Naive thymus-derived CD8-positive, alpha-beta T cell (primary cell): ENCODE results near the gene FSD1L. TPM values are rescaled to one million over a fixed set of nuclear protein-coding genes. Genes with fewer than 3 reads are reported as not detected.

Source experiments
- ATAC-seq, 2 donors: fragments of 150-1000 bp; cut with Tn5 transposase in 1 of 2; sonication (Bioruptor Pico), chemical (Tn5 transposase) in 1 of 2; 1 replicate in 1 of 2; 2 replicates in 1 of 2; pipeline ENCODE4 v1.10.0; 2021; ENCODE audit warnings: mild to moderate bottlenecking in 2 of 2, moderate library complexity in 2 of 2
- POLR2A ChIA-PET: fragments of 350-600 bp; sonication (Branson Sonifier 250); formaldehyde crosslinking; loops from one replicate; lab custom pipeline; 2021; ENCODE audit warnings: antibody characterized with exemption; lab: Charles Lee
- DNase-seq, 10 donors: peaks; one replicate each; pipeline versions ENCODE4 v3.0.0 to v3.0.0-alpha.2; 2020 to 2022
- H3K27ac Mint-ChIP-seq, 10 donors: one replicate each; pipeline ENCODE4 v1.8.0; 2020 to 2022; ENCODE audit warnings: mild to moderate bottlenecking in 10 of 10, mixed read lengths in 10 of 10, moderate library complexity in 4 of 10, inconsistent platforms in 1 of 10
- H3K27me3 Mint-ChIP-seq, 5 donors: one replicate each; pipeline ENCODE4 v1.8.0; 2021 to 2022; ENCODE audit warnings: mixed read lengths in 5 of 5
- H3K36me3 Mint-ChIP-seq, 3 donors: one replicate each; pipeline ENCODE4 v1.8.0; 2020 to 2022; ENCODE audit warnings: mixed read lengths in 3 of 3, mild to moderate bottlenecking in 2 of 3, inconsistent platforms in 1 of 3
- H3K4me1 Mint-ChIP-seq, 4 donors: one replicate each; pipeline ENCODE4 v1.8.0; 2021 to 2022; ENCODE audit warnings: mixed read lengths in 4 of 4
- H3K4me3 Mint-ChIP-seq, 10 donors: one replicate each; pipeline ENCODE4 v1.8.0; 2020 to 2022; ENCODE audit warnings: mild to moderate bottlenecking in 10 of 10, mixed read lengths in 10 of 10, moderate library complexity in 6 of 10, inconsistent platforms in 1 of 10
- H3K9me3 Mint-ChIP-seq, 9 donors: one replicate each; pipeline ENCODE4 v1.8.0; 2020 to 2022; ENCODE audit warnings: mixed read lengths in 9 of 9, mild to moderate bottlenecking in 3 of 9, inconsistent platforms in 1 of 9, moderate library complexity in 1 of 9
- polyA plus RNA-seq, 3 donors: library from polyadenylated mRNA; unstranded; fragments of 300-500 nt; fragmentation: Illumina TruSeq; gene quantifications; one replicate each; pipeline ENCODE4 v1.2.3, GENCODE V29; 2021
- total RNA-seq, 8 experiments: library from RNA in 2 of 8; stranded (reverse) in 2 of 8; gene quantifications; one replicate each; pipeline ENCODE4 v1.2.3 and lab custom pipeline; 2021 to 2026

FSD1L gene
- total RNA-seq (under 1 TPM; 0.55 to 0.63 TPM), polyA plus RNA-seq (under 1 TPM in 2 of 3 donors, not detected in 1; 0.08 to 0.24 TPM), total RNA-seq (lab: John Stamatoyannopoulos, UW) (0.21 to 2.9 (median 1.4) reads per million in 6 experiments)

DNA sequence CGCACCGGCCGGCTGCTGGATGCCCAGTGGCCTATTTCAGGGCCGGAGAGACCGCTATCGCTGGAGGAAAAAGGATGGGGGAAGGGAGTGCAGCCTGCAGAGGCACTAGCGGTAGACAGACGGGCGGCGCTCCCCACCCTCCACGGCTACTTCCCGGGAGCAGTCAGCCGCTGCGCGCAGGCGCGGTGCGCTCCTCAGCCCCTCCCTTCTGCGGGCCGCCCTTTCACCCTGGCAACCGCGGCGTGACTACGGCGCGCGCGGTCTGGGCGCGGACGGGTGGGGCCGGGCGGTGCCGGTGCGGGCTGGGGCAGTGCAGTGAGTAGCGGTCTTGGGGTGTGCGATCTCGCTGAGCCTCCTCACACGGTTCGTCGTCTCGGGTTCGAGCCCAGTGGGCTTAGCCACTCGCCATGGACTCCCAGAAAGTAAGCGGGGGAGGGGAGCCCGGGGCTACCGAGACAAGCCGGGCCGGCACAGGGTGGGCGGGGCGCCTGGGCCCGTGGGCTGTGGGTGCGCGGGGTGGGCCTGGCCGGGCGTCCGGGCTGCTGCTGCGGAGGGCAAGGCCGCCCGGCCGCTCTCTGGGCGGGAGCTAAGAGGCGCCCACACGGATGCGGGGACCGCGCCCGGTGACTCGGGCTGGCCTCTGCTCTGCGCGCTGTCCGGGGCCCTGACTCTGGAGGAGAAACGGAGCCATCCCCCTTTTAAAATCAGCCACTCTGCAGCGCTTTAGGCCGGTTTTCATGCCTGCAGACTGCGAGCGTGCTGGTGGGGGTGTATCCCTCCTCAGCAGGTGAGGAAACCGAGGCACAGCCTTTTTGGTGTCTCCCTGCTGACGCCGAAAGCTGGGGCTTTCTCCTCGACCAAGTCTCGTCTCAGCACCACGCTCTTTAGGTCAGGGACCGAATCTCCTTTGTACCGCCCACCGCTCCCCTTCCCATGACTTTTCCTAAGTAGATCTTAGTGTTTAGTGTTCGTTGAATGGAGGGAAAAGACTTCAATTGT lies at the start of gene FSD1L:
Gene FSD1L (plus strand): TSS at position 221 of the 999 bp plus-strand sequence. CDS start 187 bp downstream, at position 408.
- DNase-seq (peak; percentile 51 to 83 (median 65)), ATAC-seq (peak; percentile 85 to 90)
- Mint-ChIP-seq H3K4me3 (peak within 1 kb of the TSS; percentile 81 to 89 (median 85)), H3K27ac (peak within 1 kb of the TSS in 7 of 10 donors; percentile 26 to 79 (median 59)), H3K4me1 (peaks cover 4 to 11% (median 10%) of the 10 kb centered on the region in 4 donors), H3K9me3 (no peaks in the 10 kb centered on the region), H3K27me3 (peaks cover 0 to 4% (median 0%) of the 10 kb centered on the region in 5 donors), H3K36me3 (no peaks in the 10 kb centered on the region)
- POLR2A ChIA-PET = interaction anchor here (0.7 kb wide), 1 partner anchor 585 kb away, joined by 5 read pairs; no protein-coding TSS in a partner anchor

DNA sequence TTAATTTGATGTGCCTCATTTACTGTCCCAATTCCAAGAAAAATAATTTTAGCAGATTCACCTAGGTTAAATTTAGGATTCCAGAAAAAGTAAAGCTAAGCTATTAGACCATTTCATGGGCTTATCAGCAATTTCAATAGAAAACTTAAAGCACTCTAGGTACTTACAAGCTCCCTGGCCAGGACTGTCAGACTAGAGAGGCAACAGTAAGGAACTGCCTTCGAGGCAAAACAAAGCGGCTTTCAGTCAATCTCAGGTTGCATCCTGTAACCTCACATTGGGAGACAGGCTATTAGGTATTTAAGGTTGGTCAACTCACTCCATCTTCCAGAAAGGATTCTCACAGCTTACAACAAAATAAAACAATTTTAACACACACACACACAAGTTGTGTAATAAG lies 48.7 kb upstream of the FSD1L start:
- ATAC-seq (no peak), DNase-seq (no peak)
- POLR2A ChIA-PET = no interaction called here
- Mint-ChIP-seq H3K36me3 (peaks cover 0 to 4% (median 0%) of the 10 kb centered on the region in 3 donors), H3K9me3 (no peaks in the 10 kb centered on the region), H3K27ac (no peak overlapping the region), H3K27me3 (peaks cover 28 to 86% (median 41%) of the 10 kb centered on the region in 5 donors), H3K4me3 (no peak overlapping the region), H3K4me1 (peaks cover 7 to 11% (median 9%) of the 10 kb centered on the region in 4 donors)

DNA sequence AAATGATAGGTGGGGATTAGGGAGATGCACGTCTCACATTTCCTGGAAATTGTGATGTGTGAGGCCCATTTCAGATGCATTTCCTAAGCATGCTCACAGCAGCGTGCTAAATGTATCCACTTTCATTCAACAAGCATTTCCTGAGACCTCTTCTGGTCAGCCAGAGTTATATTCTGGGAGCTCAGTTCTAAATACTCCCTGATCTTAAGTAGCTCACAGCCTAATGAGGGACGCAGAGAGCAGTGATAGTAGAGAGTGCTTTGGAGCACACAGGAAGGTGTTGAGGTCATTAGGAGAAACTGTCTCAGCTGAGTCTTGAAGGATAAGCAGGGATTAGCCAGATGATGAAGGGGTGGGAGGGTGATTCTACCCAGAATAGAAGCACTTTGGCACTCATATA lies 46.2 kb upstream of the FSD1L start:
- DNase-seq (no peak), ATAC-seq (no peak)
- Mint-ChIP-seq H3K36me3 (peaks cover 0 to 4% (median under 1%) of the 10 kb centered on the region in 3 donors), H3K4me3 (no peak overlapping the region), H3K4me1 (peaks cover 22 to 35% (median 31%) of the 10 kb centered on the region in 4 donors), H3K27ac (peak overlapping the region in 1 of 10 donors; percentile 24), H3K27me3 (peaks cover 35 to 74% (median 43%) of the 10 kb centered on the region in 5 donors), H3K9me3 (peaks cover 0 to 4% (median under 1%) of the 10 kb centered on the region in 9 donors)
- POLR2A ChIA-PET = no interaction called here

DNA sequence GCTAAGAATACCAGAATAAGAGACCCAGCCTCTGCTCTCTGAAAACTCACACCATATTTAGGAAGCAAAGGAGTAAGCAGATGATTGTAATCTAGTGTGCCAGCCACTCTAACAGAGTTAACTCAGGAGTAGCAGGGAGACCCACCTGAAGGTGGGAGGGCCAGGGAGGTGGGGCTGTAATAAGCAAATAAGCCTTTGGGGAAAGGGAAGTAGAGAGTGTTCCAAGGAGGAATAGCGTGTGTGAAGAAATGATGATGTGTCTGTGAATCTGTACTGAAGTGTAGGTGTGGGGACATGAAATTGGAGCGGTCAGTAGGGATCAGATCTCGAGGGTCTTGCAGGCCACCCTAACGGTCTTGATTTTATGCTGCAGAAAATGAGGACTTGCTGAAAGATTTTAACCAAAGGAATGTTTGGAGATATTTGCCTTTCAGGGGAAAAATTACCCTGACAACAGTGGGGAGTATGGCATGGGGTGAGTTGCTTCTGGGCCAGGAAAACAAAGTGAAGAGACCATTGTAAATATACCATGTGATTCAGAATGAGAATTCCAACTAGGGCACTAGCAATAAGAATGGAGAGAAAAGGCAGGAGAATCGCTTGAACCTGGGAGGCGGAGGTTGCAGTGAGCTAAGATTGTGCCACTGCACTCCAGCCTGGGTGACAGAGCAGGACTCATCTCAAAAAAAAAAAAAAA lies 44.1 kb upstream of the FSD1L start:
- Mint-ChIP-seq H3K4me1 (peaks cover 25 to 40% (median 31%) of the 10 kb centered on the region in 4 donors), H3K27me3 (peaks cover 32 to 63% (median 47%) of the 10 kb centered on the region in 5 donors), H3K9me3 (peaks cover 0 to 14% (median 6%) of the 10 kb centered on the region in 9 donors), H3K27ac (peak overlapping the region in 2 of 10 donors; percentile 6 to 60), H3K36me3 (peaks cover 0 to 7% (median 0%) of the 10 kb centered on the region in 3 donors), H3K4me3 (peak overlapping the region in 3 of 10 donors; percentile 12 to 58 (median 20))
- no peak for DNase-seq
- POLR2A ChIA-PET = no interaction called here
- no peak for ATAC-seq

DNA sequence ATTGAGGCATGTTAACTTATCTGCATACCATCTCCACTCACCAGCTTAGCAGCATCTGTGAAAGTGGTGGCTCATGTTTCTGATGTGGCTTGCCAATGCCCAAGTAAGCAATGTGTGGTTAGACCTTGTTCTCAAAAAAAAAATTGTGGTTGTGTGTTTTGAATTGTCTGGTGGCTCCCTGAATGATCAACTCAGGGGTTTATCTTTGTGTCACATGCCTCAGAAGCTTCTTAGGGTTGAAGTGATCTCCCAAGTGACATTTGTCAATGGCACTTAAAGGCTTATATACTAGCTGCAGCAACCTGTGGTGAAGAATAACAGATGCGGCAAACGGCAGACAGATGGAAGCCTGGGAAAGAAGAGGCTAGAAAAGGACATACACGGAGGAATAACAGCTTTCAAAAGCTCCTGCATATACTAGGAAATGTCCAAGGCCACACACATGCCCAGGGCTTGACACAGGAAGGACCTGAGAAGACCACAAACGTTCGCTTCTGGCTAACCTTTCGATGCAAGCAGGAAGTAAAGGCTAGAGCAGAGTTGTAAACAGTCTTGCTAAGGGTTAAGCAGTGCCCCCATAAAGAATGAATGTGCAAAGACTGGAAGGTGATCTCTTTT lies 42.2 kb upstream of the FSD1L start:
- peak overlapping the region in 9 of 10 donors; percentile 37 to 96 (median 64) for H3K27ac Mint-ChIP-seq
- peaks cover 0 to 31% (median 10%) of the 10 kb centered on the region in 9 donors for H3K9me3 Mint-ChIP-seq
- DNase-seq = peak in 9 of 10 donors; percentile 25 to 95 (median 80)
- POLR2A ChIA-PET = interaction anchor here (0.6 to 1.8 kb wide), 9 partner anchors 10 to 658 kb away, joined by 3 to 10 read pairs (median 4); partner anchors contain the start of gene SLC44A1
- peaks cover 25 to 40% (median 31%) of the 10 kb centered on the region in 4 donors for H3K4me1 Mint-ChIP-seq
- H3K4me3 Mint-ChIP-seq = peak overlapping the region; percentile 24 to 88 (median 67)
- peaks cover 0 to 17% (median 7%) of the 10 kb centered on the region in 3 donors for H3K36me3 Mint-ChIP-seq
- H3K27me3 Mint-ChIP-seq = peaks cover 39 to 67% (median 49%) of the 10 kb centered on the region in 5 donors
- ATAC-seq = peak; percentile 94 to 96

DNA sequence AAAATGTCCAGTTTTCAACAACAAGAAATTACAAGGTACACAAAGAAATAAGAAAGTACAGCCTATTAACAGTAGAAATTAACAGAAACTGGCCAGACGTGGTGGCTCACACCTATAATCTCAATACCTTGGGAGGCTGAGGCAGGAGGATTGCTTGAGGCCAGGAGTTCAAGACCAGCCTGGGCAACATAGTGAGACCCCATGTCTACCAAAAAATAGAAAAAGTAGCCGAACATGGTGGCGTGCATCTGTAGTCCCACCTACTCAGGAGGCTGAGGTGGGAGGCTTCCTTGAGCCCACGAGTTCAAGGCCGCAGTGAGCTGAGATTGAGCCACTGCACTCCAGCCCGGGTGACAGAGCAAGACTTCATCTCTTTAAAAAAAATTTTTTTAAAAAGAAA lies 41.5 kb upstream of the FSD1L start:
- ATAC-seq (no peak), DNase-seq (no peak)
- Mint-ChIP-seq H3K4me1 (peaks cover 25 to 40% (median 31%) of the 10 kb centered on the region in 4 donors), H3K27ac (no peak overlapping the region), H3K9me3 (peaks cover 0 to 36% (median 10%) of the 10 kb centered on the region in 9 donors), H3K36me3 (peaks cover 0 to 17% (median 8%) of the 10 kb centered on the region in 3 donors), H3K4me3 (peak overlapping the region in 2 of 10 donors; percentile 70 to 78), H3K27me3 (peaks cover 43 to 69% (median 52%) of the 10 kb centered on the region in 5 donors)
- POLR2A ChIA-PET = interaction anchor here (0.7 to 1.8 kb wide), 2 partner anchors 162 to 658 kb away, joined by 4 to 10 read pairs; partner anchors contain the start of gene SLC44A1

DNA sequence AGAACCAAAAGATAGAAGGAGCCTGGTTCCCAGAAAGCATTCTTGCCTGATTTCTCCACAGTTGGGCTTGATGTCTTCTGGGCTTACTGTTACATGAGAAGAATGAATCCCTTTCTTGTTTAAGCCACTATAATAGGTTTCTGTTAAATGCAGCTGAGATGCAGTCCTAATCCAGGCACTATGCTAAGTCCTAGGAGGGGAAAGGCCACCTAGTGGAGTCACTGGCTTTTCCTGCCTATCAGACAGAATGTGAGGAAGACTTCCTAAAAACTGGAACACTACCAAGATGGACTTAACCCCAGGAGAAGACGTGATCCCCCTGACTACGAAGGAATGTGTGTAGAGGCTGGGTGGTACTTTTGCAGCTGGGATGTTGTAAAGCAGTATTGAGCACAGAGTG lies 34.3 kb upstream of the FSD1L start:
- POLR2A ChIA-PET = no interaction called here
- Mint-ChIP-seq H3K4me1 (peaks cover 2 to 9% (median 5%) of the 10 kb centered on the region in 4 donors), H3K4me3 (no peak overlapping the region), H3K27me3 (peaks cover 34 to 58% (median 38%) of the 10 kb centered on the region in 5 donors), H3K9me3 (peaks cover 0 to 32% (median 4%) of the 10 kb centered on the region in 9 donors), H3K27ac (no peak overlapping the region), H3K36me3 (peaks cover 0 to 21% (median 12%) of the 10 kb centered on the region in 3 donors)
- no peak for ATAC-seq
- DNase-seq = no peak

DNA sequence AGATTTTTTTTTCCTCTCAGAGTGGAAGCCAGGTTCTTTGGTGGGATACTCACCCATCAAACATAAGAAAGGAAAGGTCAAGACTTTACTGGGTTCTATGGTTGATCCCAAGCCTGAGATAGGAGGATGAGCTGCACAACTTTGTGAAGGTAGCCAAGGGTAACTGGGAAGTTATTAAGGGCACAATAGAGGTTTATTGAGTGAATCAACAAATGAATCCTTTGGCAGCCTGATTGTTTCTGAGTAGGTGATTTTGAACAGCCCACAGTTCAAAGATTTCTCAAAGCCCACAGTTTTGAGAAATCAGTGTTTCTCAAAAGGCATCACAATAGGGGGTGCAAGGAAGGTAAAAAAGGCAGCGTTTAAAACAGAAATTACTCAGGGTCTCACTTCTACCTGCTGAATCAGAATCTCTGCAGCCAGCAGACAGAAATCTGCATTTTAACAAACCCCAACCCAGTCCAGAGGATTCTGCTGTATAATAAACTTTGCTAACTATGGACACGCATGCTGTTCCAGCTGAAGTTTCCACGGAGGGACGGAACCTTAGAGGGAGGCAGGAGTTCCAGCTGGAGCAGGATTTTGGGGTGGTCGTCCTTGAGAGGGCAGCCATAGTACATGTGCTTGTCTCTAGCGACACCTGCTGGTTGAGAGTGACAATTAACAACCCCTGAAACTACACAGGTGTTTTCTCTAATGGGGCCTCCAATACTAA lies 32.7 kb upstream of the FSD1L start:
- peaks cover 29 to 45% (median 33%) of the 10 kb centered on the region in 5 donors for H3K27me3 Mint-ChIP-seq
- peaks cover 0 to 20% (median 4%) of the 10 kb centered on the region in 9 donors for H3K9me3 Mint-ChIP-seq
- ATAC-seq (peak; percentile 77 to 89), DNase-seq (peak; percentile 29 to 79 (median 62))
- POLR2A ChIA-PET = interaction anchor here (0.7 to 1.4 kb wide), 3 partner anchors 10 to 552 kb away, joined by 3 to 7 read pairs (median 7); no protein-coding TSS in a partner anchor
- H3K4me1 Mint-ChIP-seq = peaks cover 2 to 9% (median 5%) of the 10 kb centered on the region in 4 donors
- no peak overlapping the region for H3K27ac Mint-ChIP-seq
- peaks cover 0 to 11% (median 5%) of the 10 kb centered on the region in 3 donors for H3K36me3 Mint-ChIP-seq
- H3K4me3 Mint-ChIP-seq = no peak overlapping the region

DNA sequence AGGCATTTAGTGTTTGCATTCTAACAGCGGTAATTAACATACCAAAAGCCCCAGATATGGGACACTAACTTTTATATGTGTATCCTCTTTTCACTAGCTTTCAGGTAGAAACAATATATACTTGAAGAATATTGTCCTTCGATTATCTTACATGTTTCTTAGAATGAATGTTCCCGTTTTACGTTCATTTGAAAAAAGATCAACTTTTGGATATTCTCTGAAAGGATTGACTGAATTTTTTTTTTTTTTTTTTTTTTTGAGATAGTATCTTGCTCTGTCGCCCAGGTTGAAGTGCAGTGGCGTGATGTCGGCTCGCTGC lies 32.2 kb upstream of the FSD1L start:
- peaks cover 2 to 9% (median 5%) of the 10 kb centered on the region in 4 donors for H3K4me1 Mint-ChIP-seq
- peaks cover 0 to 11% (median 5%) of the 10 kb centered on the region in 3 donors for H3K36me3 Mint-ChIP-seq
- no peak for ATAC-seq
- peaks cover 0 to 15% (median 4%) of the 10 kb centered on the region in 9 donors for H3K9me3 Mint-ChIP-seq
- POLR2A ChIA-PET = interaction anchor here (0.7 to 1.4 kb wide), 3 partner anchors 11 to 552 kb away, joined by 3 to 7 read pairs (median 7); no protein-coding TSS in a partner anchor
- H3K27ac Mint-ChIP-seq = no peak overlapping the region
- peaks cover 27 to 45% (median 31%) of the 10 kb centered on the region in 5 donors for H3K27me3 Mint-ChIP-seq
- H3K4me3 Mint-ChIP-seq = no peak overlapping the region
- no peak for DNase-seq

DNA sequence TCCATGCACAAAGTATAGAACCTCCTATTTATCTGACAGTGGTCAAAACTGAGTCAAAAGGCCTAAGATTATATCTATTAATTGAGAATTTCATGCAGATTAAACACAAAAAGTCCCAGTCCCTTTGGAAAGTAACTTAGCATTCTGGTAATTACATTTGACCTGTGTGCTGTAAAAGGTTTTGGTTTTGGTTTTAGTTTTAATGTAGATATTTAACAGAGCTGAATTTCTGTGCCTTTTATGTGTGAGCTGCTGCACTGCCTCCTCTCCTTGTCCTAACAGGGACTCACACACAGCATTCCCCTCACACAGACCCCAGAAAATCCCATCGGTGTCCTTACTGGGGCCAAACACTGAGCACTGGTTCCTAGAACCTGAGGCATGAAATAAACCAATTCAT lies 31.0 kb upstream of the FSD1L start:
- peaks cover 0 to 6% (median 0%) of the 10 kb centered on the region in 3 donors for H3K36me3 Mint-ChIP-seq
- peaks cover 0 to 6% (median 0%) of the 10 kb centered on the region in 9 donors for H3K9me3 Mint-ChIP-seq
- no peak overlapping the region for H3K27ac Mint-ChIP-seq
- POLR2A ChIA-PET = no interaction called here
- H3K4me1 Mint-ChIP-seq = peaks cover 2 to 9% (median 5%) of the 10 kb centered on the region in 4 donors
- peaks cover 19 to 33% (median 21%) of the 10 kb centered on the region in 5 donors for H3K27me3 Mint-ChIP-seq
- no peak for ATAC-seq
- DNase-seq = no peak
- no peak overlapping the region for H3K4me3 Mint-ChIP-seq
